ENCODE measurements around the gene RHOJ.
"Not testable (repeated sequence)": the region's sequence is repeated elsewhere in the genome, so short reads cannot be mapped to it uniquely, and the experiment has no call there.

RHOJ gene

GRCh38 chr14:63204407-63205043 is at the start of gene RHOJ:
TSS of gene RHOJ (plus strand) at chr14:63204443. CDS start at chr14:63204870, 427 bp downstream.
- DNase-seq (ENCODE audit: insufficient read length, low spot score) (peak; percentile 52), FAIRE-seq (no peak)

GRCh38 chr14:63155511-63156185 is 48.6 kb upstream of the RHOJ start:
- DNase-seq (ENCODE audit: insufficient read length, low spot score) (peak; percentile 69), FAIRE-seq (peak; percentile 97)

GRCh38 chr14:63157195-63157594 is 47.0 kb upstream of the RHOJ start:
- DNase-seq (ENCODE audit: insufficient read length, low spot score), result no peak
- FAIRE-seq, result no peak

- DNase-seq (ENCODE audit: insufficient read length, low spot score) (no peak), FAIRE-seq (peak; percentile 93)
Observed at GRCh38 chr14:63163306-63163705, 40.9 kb upstream of the RHOJ start.

GRCh38 chr14:63164108-63164683 is 40.0 kb upstream of the RHOJ start:
- FAIRE-seq (peak; percentile 92), DNase-seq (ENCODE audit: insufficient read length, low spot score) (no peak)

GRCh38 chr14:63165267-63165666 is 39.0 kb upstream of the RHOJ start:
- FAIRE-seq; DNase-seq (ENCODE audit: insufficient read length, low spot score): not testable (repeated sequence)

- DNase-seq (ENCODE audit: insufficient read length, low spot score) (no peak), FAIRE-seq (no peak)
Observed at GRCh38 chr14:63167044-63167443, 37.2 kb upstream of the RHOJ start.

GRCh38 chr14:63174760-63175191 is 29.5 kb upstream of the RHOJ start:
- DNase-seq (ENCODE audit: insufficient read length, low spot score) (peak; percentile 93), FAIRE-seq (peak; percentile 100)

GRCh38 chr14:63175531-63175930 is 28.7 kb upstream of the RHOJ start:
- DNase-seq (ENCODE audit: insufficient read length, low spot score) (no peak), FAIRE-seq (no peak)

- FAIRE-seq, result peak; percentile 100
- DNase-seq (ENCODE audit: insufficient read length, low spot score), result no peak
Observed at GRCh38 chr14:63178912-63179311, 25.3 kb upstream of the RHOJ start.

GRCh38 chr14:63179383-63179782 is 24.9 kb upstream of the RHOJ start:
- DNase-seq (ENCODE audit: insufficient read length, low spot score), result no peak
- no peak for FAIRE-seq

GRCh38 chr14:63180011-63180410 is 24.2 kb upstream of the RHOJ start:
- FAIRE-seq (peak; percentile 91), DNase-seq (ENCODE audit: insufficient read length, low spot score) (no peak)

- DNase-seq (ENCODE audit: insufficient read length, low spot score) (no peak), FAIRE-seq (peak; percentile 93)
Observed at GRCh38 chr14:63182968-63183367, 21.3 kb upstream of the RHOJ start.

GRCh38 chr14:63186453-63186852 is 17.8 kb upstream of the RHOJ start:
- no peak for FAIRE-seq
- no peak for DNase-seq (ENCODE audit: insufficient read length, low spot score)

GRCh38 chr14:63191211-63191610 is 13.0 kb upstream of the RHOJ start:
- no peak for DNase-seq (ENCODE audit: insufficient read length, low spot score)
- no peak for FAIRE-seq

- peak; percentile 98 for FAIRE-seq
Observed at GRCh38 chr14:63192085-63192484, 12.2 kb upstream of the RHOJ start.

GRCh38 chr14:63193236-63193635 is 11.0 kb upstream of the RHOJ start:
- no peak for DNase-seq (ENCODE audit: insufficient read length, low spot score)
- peak; percentile 99 for FAIRE-seq

More at GRCh38 chr14:63192085-63192484, 12.2 kb upstream of the RHOJ start:
- DNase-seq (ENCODE audit: insufficient read length, low spot score), result no peak

GRCh38 chr14:63200035-63200740 is 4.1 kb upstream of the RHOJ start:
- DNase-seq (ENCODE audit: insufficient read length, low spot score) (no peak), FAIRE-seq (peak; percentile 91)

- FAIRE-seq (peak; percentile 97), DNase-seq (ENCODE audit: insufficient read length, low spot score) (no peak)
Observed at GRCh38 chr14:63200767-63201166, 3.5 kb upstream of the RHOJ start.

GRCh38 chr14:63203015-63203414 is 1.2 kb upstream of the RHOJ start:
- DNase-seq (ENCODE audit: insufficient read length, low spot score), result no peak
- FAIRE-seq, result no peak

Measured in HTR-8/SVneo (cell line).